ENCODE data around the gene ZNF561.

DNA sequence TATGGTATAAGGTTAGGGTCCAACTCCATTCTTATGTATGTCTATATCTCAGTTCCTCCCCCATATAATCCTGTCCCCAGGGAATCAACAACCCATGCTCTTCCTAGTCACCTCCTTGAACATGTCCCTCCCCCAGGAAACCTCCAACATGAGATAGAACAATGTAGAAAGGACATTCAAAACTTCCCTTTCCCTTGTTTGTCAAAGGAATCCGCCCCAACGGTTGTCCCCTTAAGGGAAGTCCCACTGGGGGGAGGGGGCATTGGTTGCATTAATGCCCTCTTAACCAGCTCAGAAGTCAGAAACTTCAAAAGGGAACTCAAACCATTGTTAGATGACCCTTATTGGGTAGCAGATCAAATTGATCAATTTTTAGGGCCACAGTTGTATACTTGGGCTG, 6.8 kb upstream of the ZNF561 start:
- no peak for TF ChIP-seq CTCF (IDR thresholded peaks at IDR 0.05; ENCODE audit: extremely low read depth in 1 of 2, insufficient read depth in 1 of 2, low read depth in 1 of 2, low read length in 2 of 2)
- TF ChIP-seq, protein P1, sequence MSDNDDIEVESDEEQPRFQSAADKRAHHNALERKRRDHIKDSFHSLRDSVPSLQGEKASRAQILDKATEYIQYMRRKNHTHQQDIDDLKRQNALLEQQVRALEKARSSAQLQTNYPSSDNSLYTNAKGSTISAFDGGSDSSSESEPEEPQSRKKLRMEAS (IDR thresholded peaks at IDR 0.05; ENCODE audit: insufficient read depth, insufficient read length): no peak
- no peak for TF ChIP-seq JUN (IDR thresholded peaks at IDR 0.05; ENCODE audit: borderline replicate concordance, insufficient read depth, insufficient read length, low read depth)

Data from endothelial cell of umbilical vein (primary cell).